DMS53 treated with DMSO at 0.1 percent for 48 hours (cell line): ENCODE measurements around the gene CNOT8.
"Not testable (repeated sequence)": the region's sequence is repeated elsewhere in the genome, so short reads cannot be mapped to it uniquely, and the experiment has no call there.

Experiments
- DNase-seq: peaks from one replicate; lab custom pipeline; 2025; ENCODE audit not compliant: unreplicated experiment; lab: John Stamatoyannopoulos, UW

Gene CNOT8

GRCh38 chr5:154858297-154858971 lies at the start of gene CNOT8:
Gene CNOT8 (plus strand): TSS chr5:154858627. CDS start chr5:154863279, 4,652 bp downstream.
- peak; percentile 95 for DNase-seq

- no peak for DNase-seq
These were observed 47.2 kb upstream of the CNOT8 start for GRCh38 chr5:154811239-154811638.

- peak; percentile 37 for DNase-seq
These were observed 46.6 kb upstream of the CNOT8 start for GRCh38 chr5:154811653-154812465.

GRCh38 chr5:154813158-154813557 lies 45.3 kb upstream of the CNOT8 start:
- DNase-seq = no peak

DNA sequence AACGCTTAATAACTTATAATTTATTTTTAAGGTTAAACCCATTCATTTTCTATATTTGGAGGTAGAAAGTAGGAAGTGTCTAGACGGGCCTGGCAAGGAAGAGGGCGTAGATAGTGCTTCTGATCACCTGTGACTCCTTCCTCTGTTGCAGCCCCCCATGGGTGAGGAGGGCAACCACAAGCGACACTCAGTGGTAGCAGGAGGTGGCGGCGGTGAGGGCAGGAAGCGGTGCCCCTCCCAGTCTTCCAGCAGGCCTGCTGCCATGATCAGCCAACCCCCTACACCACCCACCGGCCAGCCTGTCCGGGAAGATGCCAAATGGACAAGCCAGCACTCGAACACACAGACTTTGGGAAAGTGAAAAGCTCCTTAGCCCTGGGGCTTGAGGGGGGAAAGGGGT lies 44.7 kb upstream of the CNOT8 start:
- DNase-seq = no peak

DNA sequence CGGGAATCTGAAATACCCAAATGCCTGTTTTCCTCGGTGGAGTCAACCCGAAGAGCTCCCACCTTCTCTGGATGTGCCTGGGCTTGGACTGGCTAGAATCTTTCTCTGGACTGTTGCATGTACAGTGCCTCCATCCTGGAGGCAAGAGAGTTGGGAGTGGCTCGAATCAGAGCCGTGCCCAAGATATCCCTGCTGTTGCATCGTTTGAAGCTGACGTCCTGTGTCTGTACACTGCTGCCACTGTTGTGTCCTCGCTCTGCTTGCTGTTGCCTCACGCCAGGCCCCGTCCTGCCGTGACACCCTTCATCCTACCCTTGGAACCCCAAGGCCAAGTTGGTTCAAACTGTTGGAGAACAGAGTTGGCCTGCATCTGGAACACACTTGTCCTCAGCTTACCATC lies 43.4 kb upstream of the CNOT8 start:
- no peak for DNase-seq

- DNase-seq = no peak
These were observed 42.7 kb upstream of the CNOT8 start for GRCh38 chr5:154815684-154816247.

DNA sequence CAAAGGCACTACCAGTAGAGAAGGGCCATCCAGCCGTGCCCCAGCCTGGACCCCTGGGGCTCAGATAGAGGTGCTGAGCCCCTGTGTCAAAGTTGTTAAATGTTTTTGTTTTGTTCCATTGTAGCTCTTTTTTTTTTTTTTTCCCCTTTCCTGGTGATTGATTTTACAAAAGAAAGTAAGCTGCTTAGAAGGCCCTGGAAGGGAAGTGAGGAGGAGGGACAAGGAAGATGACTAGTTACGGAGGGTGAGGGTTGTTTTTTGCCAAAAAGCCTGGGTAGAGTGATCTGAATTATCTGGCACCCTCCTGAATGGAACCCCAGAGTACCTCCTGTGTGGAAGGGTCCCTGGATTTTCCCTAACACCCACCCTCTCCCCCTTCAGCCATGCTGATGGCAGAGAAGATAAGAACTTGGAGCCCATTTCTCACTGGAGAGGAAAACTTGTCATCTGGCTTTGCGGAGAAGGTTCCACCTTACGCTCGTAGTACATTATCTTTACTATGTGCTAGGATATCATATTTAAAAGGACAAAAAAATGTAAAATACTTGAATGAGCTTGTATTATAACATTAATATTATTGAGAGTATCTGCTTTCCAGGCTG lies 41.4 kb upstream of the CNOT8 start:
- DNase-seq = no peak

DNA sequence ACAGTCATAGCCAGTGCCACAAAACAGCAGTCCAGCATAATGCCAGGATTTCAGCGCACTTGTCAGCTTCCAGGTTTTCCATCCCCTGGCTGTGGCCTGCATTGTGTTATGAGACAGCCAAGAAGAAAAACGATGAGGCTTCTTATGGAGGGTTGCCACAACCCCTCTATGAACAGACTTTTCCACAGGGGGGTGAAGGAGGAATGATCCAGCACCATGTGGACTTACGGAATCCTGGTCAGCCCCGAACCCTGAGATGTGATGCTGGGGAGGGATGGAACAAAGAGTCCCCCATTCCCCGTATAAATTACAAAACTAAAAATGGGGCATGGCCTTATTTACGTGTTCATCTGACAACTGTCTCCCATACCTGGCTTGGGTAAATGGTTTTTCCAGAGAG lies 40.6 kb upstream of the CNOT8 start:
- DNase-seq = no peak

- DNase-seq = no peak
These were observed 39.8 kb upstream of the CNOT8 start for GRCh38 chr5:154818471-154819116.

DNA sequence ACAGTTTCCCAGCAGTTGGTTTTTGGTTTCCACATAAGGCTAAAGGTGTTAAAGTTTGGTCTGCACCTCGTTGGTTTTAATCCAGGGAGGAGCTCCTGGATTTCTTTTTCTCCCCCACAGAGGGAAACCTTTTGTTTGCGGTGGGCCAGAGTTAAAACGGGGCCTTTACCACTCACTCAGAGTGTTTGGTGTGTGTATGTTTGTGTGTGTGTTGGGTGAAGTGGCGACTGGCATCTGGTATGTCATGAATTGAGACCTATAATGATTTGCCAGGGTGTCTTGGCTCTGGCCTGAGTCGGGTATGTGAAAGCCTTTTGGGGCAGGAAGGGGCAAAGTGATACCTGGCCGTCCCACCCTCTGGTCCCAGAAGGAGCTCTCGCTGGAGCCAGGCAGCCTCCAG lies 38.9 kb upstream of the CNOT8 start:
- DNase-seq = no peak

GRCh38 chr5:154820383-154820782 lies 38.0 kb upstream of the CNOT8 start:
- DNase-seq = no peak

DNA sequence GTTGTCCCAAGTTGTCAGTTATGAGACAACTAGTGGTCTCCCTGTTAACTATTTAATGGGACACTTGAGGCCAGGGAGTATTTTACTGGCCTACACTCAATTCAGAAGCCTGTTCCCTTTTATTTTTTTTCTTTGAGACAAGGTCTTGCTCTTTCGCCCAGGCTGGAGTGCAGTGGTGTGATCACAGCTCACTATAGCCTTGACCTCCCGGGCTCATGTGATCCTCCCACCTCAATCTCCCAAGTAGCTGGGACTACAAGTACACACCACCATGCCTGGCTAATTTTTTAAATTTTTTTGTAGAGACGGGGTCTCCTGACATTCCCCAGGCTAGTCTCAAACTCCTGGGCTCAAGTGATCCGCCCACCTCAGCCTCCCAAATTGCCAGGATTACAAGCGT lies 35.5 kb upstream of the CNOT8 start:
- not testable (repeated sequence) for DNase-seq

GRCh38 chr5:154823605-154824004 lies 34.8 kb upstream of the CNOT8 start:
- no peak for DNase-seq

- DNase-seq = no peak
These were observed 34.4 kb upstream of the CNOT8 start for GRCh38 chr5:154824070-154824469.

GRCh38 chr5:154829181-154829588 lies 29.2 kb upstream of the CNOT8 start:
- DNase-seq = peak; percentile 84

DNA sequence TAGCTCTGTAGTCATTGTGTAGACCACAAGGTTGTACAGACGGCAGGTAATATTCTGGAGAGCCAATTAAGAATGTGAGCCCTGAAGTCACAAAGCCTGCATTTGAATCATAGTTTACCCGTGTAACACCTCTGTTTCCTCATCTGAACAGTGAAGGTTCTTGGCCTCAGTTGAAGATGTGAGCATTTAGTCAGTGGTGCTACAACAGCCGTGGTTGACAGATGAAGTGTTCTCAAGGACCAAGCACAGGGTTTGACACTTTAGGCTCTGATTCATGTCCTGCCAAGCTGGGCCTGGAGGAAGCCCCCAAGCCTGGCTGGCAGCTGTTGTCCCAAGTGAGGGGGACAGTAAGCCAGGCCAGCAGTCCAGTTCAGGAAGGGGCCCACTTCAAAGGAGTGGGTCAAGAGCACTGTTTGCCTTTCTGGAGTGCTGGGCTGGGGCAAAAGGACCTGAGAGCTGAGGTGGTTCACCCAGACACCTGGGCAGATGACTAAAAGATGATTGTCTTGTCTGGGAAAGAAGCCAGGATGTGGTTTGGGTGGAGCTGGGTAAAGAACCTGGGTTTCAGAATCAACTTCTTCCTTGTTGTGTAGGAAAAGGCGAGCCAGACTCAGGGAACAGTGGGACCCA lies 28.7 kb upstream of the CNOT8 start:
- peak; percentile 91 for DNase-seq

DNA sequence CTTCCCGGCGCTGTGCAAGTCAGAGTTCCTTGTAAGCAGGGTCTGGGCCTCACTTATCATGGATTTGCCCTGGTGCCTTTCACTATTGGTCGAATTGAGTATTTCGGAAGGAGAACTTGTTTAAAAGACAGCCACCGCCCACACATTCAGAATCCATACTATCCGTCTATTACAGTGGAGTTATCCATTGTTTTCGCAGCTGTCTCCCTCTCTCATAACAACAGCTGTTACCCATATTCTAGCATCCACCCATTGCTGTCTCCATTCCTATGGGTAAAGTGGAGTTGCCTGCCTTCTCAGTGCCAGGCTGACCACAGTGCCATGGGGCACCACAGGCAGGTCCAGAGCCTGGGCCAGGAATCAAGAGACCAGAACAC lies 28.2 kb upstream of the CNOT8 start:
- peak; percentile 91 for DNase-seq

DNA sequence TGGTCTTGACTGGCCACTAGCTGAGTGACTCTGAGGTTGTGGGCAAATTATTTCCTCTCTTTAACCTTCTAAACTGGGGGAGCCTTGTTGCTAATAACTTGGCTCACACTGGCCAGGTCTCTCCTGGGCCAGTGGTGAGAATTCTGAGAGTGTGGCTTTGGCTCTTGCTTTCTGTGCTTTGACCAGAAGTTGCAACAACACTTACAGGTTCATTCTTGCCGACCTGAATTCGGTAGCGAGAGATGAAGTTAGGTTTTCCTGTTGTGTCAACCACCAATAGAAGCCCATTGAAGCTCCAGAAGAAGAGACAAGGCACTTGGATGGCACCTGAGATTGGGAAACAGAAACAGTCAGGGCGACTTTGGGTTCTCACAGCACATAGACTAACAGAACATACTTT lies 27.8 kb upstream of the CNOT8 start:
- no peak for DNase-seq

- DNase-seq = no peak
These were observed 27.0 kb upstream of the CNOT8 start for GRCh38 chr5:154831451-154831850.

DNA sequence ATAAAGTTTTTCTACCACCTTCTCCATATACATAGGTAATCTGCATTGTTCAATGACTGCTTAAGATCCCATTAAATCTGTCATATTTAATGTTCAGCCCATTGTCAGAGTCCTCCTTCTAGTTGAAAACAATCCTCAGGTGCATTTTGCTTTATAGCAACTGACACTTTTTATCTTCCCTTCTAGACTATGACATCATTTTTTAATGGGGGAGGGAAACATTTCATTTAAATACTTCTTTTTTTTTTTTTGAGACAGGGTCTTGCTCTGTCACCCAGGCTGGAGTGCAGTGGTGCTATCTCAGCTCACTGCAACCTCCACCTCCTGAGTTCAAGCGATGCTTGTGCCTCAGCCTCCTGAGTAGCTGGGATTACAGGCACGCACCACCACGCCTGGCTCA lies 25.6 kb upstream of the CNOT8 start:
- not testable (repeated sequence) for DNase-seq
